PFSK-1 (cell line): ENCODE measurements around the gene C14orf119.

Experiments
- FOXP2 ChIP-seq: optimal IDR thresholded peaks from 2 replicates; pipeline ENCODE3; 2011; ENCODE audit warnings: borderline replicate concordance, control low read depth, inconsistent platforms; ENCODE audit not compliant: insufficient read depth; ENCODE audit errors: extremely low read length, extremely low read depth
- POLR2AphosphoS5 ChIP-seq: IDR thresholded peaks from 2 replicates; pipeline ENCODE4 v1.6.1; 2012; ENCODE audit warnings: low read depth, mild to moderate bottlenecking, control low read depth, low read length, moderate library complexity
- REST ChIP-seq, 2 experiments: IDR thresholded peaks; 2 replicates each; pipeline versions ENCODE4 v1.6.1 to v1.8.0; 2011 to 2012; ENCODE audit warnings: low read depth in 2 of 2, low read length in 2 of 2, control low read depth in 1 of 2, inconsistent platforms in 1 of 2, mild to moderate bottlenecking in 1 of 2, moderate library complexity in 1 of 2; ENCODE audit not compliant: insufficient read depth in 1 of 2
- SIN3A ChIP-seq: IDR thresholded peaks from 2 replicates; pipeline ENCODE4 v1.6.1; 2012; ENCODE audit warnings: mild to moderate bottlenecking, low read length, moderate library complexity, borderline replicate concordance; ENCODE audit not compliant: insufficient read depth
- TAF1 ChIP-seq: IDR thresholded peaks from 2 replicates; pipeline ENCODE4 v1.6.1; 2012; ENCODE audit warnings: low read length, control low read depth, borderline replicate concordance; ENCODE audit not compliant: insufficient read depth

C14orf119 gene

GRCh38 chr14:23114120-23114458, 18.8 kb downstream of the C14orf119 start:
- no peak for TF ChIP-seq FOXP2
- no peak for TF ChIP-seq POLR2AphosphoS5
- no peak for TF ChIP-seq TAF1
- no peak for TF ChIP-seq REST (IDR thresholded peaks at IDR 0.05; ENCODE audit: insufficient read depth in 1 of 2, low read depth in 2 of 2, low read length in 2 of 2)
- TF ChIP-seq SIN3A = no peak

- TF ChIP-seq TAF1 (no peak), POLR2AphosphoS5 (no peak), REST (IDR thresholded peaks at IDR 0.05; ENCODE audit: insufficient read depth in 1 of 2, low read depth in 2 of 2, low read length in 2 of 2) (no peak), SIN3A (no peak), FOXP2 (no peak)
Measured at GRCh38 chr14:23114669-23115038, 19.3 kb downstream of the C14orf119 start.

- no peak for TF ChIP-seq POLR2AphosphoS5
- TF ChIP-seq FOXP2 = no peak
- TF ChIP-seq SIN3A = no peak
- no peak for TF ChIP-seq REST (IDR thresholded peaks at IDR 0.05; ENCODE audit: insufficient read depth in 1 of 2, low read depth in 2 of 2, low read length in 2 of 2)
- no peak for TF ChIP-seq TAF1
Measured at GRCh38 chr14:23115039-23115731, 19.9 kb downstream of the C14orf119 start.

DNA sequence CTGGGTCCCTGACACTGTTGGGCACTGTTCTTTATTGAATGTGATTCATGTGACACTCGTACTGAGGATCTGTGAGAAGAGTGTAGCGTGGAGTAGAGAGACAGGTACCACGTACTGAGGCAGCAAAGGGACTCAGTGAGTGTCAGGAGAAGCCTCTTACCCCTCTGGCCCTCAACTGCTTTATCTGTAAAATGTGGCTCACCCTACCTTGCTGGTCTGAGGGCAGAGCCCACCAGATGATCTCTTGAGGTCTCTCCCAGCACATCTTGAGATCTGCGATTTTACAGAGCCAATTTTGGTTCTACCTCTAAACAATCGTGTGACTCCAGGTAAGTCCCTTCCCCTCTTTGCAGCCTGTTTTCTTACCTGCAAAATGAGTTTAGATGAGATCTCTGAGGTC, 20.6 kb downstream of the C14orf119 start:
- no peak for TF ChIP-seq REST (IDR thresholded peaks at IDR 0.05; ENCODE audit: insufficient read depth in 1 of 2, low read depth in 2 of 2, low read length in 2 of 2)
- no peak for TF ChIP-seq POLR2AphosphoS5
- no peak for TF ChIP-seq FOXP2
- TF ChIP-seq TAF1 = no peak
- TF ChIP-seq SIN3A = no peak

- TF ChIP-seq POLR2AphosphoS5 = no peak
- no peak for TF ChIP-seq SIN3A
- no peak for TF ChIP-seq REST (IDR thresholded peaks at IDR 0.05; ENCODE audit: insufficient read depth in 1 of 2, low read depth in 2 of 2, low read length in 2 of 2)
- no peak for TF ChIP-seq FOXP2
- TF ChIP-seq TAF1 = no peak
Measured at GRCh38 chr14:23117371-23118020, 22.2 kb downstream of the C14orf119 start.
